GM12801 (cell line): ENCODE results near the gene IL2RA.

Source experiments
- TF ChIP-seq, protein P1 (sequence below): IDR thresholded peaks from one replicate; pipeline ENCODE4 v1.5.1; 2011; ENCODE audit warnings: control low read depth; ENCODE audit not compliant: insufficient read length; ENCODE audit errors: extremely low read depth

IL2RA gene

DNA sequence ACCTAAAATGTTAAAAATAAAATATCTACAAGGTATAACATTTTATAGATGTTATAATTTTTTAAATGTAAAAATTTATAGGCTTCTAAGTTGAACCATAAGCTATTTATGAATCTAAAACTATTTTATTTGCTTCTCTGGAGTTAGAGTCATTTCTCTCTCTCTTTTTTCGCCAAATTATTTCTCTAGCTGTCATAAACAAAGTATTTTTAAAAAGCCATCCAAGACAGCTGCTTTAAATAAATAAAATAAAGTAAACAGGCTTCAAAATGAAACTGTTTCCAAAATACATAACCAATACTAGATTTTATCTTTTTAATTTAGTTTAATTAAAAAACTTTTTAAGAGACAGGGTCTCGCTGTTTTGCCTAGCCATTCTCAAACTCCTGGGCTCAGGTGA is 72.4 kb downstream of the IL2RA start:
- TF ChIP-seq, protein P1, sequence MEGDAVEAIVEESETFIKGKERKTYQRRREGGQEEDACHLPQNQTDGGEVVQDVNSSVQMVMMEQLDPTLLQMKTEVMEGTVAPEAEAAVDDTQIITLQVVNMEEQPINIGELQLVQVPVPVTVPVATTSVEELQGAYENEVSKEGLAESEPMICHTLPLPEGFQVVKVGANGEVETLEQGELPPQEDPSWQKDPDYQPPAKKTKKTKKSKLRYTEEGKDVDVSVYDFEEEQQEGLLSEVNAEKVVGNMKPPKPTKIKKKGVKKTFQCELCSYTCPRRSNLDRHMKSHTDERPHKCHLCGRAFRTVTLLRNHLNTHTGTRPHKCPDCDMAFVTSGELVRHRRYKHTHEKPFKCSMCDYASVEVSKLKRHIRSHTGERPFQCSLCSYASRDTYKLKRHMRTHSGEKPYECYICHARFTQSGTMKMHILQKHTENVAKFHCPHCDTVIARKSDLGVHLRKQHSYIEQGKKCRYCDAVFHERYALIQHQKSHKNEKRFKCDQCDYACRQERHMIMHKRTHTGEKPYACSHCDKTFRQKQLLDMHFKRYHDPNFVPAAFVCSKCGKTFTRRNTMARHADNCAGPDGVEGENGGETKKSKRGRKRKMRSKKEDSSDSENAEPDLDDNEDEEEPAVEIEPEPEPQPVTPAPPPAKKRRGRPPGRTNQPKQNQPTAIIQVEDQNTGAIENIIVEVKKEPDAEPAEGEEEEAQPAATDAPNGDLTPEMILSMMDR: no peak

DNA sequence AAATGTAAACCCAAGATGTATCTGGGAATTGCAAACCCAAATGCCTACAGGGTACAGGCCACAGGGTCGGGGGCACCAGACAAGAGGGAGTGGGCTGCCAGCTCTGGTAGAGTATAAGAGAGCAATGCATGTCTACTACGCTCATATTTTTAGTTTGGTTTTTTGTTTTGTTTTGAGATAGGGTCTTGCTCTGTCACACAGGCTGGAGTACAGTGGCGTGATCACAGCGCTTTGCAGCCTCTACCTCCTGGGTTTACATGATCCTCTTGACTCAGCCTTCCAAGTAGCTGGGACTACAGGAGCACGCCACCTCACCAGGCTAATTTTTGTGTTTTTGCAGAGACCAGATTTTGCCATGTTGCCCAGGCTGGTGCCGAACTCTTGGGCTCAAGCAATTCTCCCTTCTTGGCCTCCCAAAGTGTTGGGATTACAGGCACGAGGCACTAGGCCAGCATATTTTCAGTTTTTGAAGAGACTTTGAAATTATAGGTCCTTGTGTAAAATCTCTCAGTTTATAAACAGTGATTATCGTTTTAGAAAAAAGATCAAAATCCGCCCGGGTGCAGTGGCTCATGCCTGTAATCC is 73.7 kb downstream of the IL2RA start:
- TF ChIP-seq, protein P1: no peak

DNA sequence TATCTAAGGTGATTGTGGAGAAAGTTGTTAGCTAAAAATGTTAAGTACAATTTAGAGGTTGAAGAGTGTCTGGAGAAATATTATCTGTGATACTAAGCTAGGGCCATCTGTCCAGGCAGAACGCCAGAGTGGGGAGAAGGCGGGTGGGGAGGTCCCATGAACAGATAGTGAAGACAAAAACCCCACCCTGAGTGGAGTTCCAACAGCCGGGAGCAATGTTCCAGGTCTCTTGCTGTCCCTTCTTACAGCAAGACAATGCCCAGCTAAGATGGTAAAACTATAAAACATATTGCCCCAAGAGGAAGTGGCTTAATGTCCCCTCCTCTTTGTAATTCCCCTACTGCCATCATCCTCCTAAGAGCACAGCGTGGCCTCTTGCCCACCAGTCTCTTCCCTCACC is 74.4 kb downstream of the IL2RA start:
- TF ChIP-seq, protein P1: no peak

DNA sequence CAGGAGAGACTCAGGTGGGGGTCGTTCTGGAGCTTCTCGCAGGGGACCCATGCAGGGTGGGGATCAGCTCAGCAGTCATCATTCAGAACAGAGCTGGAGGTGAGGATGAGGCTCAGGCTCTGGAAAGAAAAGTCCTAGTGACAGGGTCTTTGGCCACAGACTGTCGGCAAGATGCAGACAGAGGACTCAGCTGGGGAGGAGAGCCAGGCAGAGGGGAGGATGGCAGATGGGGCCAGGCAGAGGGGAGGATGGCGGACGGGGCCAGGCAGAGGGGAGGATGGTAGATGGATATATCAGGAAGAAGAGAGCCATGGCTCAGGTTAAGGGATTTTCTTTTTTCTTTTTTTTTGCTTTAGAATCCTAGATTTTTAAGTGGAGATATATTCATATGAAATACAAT is 77.1 kb downstream of the IL2RA start:
- TF ChIP-seq, protein P1: no peak

DNA sequence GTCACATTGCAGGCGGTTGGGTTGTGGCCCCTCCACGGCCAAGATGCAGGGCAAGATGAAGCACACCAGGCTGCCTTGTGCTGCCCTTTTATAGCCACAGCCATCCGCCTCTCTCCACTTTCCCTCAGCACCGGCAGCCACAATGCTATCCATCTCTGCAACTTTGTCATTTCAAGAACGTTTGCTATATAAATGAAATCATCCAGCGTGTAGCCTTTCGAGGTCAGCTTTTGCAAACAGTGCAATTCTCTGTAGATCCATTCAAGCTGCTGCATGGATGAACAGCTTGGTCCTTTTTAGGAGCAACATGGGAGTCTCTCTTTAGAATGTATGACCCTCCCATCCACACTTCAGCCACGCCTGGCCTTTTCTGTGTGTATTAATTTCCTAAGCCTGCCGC is 78.4 kb downstream of the IL2RA start:
- TF ChIP-seq, protein P1: no peak

DNA sequence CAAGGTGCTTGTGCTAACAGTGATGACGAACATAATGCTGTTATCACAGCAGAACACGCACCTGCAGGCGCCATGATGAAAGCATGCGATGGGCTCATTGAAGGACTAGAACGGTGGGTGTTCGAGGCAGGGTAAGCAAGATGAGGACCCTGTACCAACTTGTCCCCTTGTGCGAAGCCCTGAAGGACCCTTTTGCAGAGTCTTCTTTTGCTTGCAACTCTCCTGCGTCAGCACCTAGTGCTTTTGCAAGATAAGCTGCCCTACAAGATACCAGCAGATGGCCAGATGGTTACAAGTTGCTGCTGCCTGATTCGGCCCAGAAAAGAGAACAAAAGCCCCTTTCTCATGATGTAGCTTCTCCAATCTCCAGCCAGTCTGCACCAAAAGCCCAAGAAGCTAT is 80.6 kb downstream of the IL2RA start:
- TF ChIP-seq, protein P1: no peak

GRCh38 chr10:5978230-5978489 is 84.0 kb downstream of the IL2RA start:
- TF ChIP-seq, protein P1: no peak
